Small intestine (tissue), 7 donors: Measurements from ENCODE around the gene CTRB1. TPM values are rescaled to one million over a fixed set of nuclear protein-coding genes. Genes with fewer than 3 reads are reported as not detected.
A peak's percentile ranks its signal among the peaks of the same experiment; 100 is the strongest.

ENCODE experiments used
- DNase-seq, 2 donors: peaks; one replicate each; pipeline versions ENCODE4 v3.0.0 to v3.0.0-alpha.2; 2013
- FAIRE-seq: peaks from 2 replicates; lab custom pipeline; 2012; peaks lifted over from hg19 to GRCh38; lab: Jason Lieb, UNC
- H3K27ac ChIP-seq, 3 donors: one replicate each; pipeline ENCODE4 v1.5.1; 2013; ENCODE audit warnings: low read length in 2 of 3, mild to moderate bottlenecking in 2 of 3, control low read depth in 1 of 3, inconsistent platforms in 1 of 3, low read depth in 1 of 3, moderate library complexity in 1 of 3
- H3K27me3 ChIP-seq, 3 donors: one replicate each; pipeline ENCODE4 v1.6.1; 2013; ENCODE audit warnings: low read length in 3 of 3, inconsistent platforms in 1 of 3; ENCODE audit not compliant: control insufficient read depth in 3 of 3, insufficient read depth in 3 of 3
- H3K36me3 ChIP-seq, 3 donors: one replicate each; pipeline ENCODE4 v1.6.1; 2013; ENCODE audit warnings: low read length in 3 of 3, inconsistent platforms in 1 of 3, low read depth in 1 of 3, mild to moderate bottlenecking in 1 of 3, moderate library complexity in 1 of 3; ENCODE audit not compliant: control insufficient read depth in 3 of 3, insufficient read depth in 2 of 3
- H3K4me1 ChIP-seq, 3 donors: one replicate each; pipeline ENCODE4 v1.6.1; 2013; ENCODE audit warnings: low read length in 2 of 3, inconsistent platforms in 1 of 3, low read depth in 1 of 3, mild to moderate bottlenecking in 1 of 3, moderate library complexity in 1 of 3; ENCODE audit not compliant: control insufficient read depth in 3 of 3, insufficient read depth in 2 of 3
- H3K4me3 ChIP-seq, 3 donors: one replicate each; pipeline ENCODE4 v1.5.1; 2013; ENCODE audit warnings: low read length in 3 of 3, control low read depth in 1 of 3, inconsistent platforms in 1 of 3, low read depth in 1 of 3, mild to moderate bottlenecking in 1 of 3, moderate library complexity in 1 of 3
- H3K9me3 ChIP-seq, 2 donors: one replicate each; pipeline ENCODE4 v1.6.1; 2013; ENCODE audit warnings: low read depth in 1 of 2, low read length in 1 of 2; ENCODE audit not compliant: control insufficient read depth in 2 of 2, insufficient read depth in 1 of 2
- WGBS, 3 donors: extraction: QIAGEN DNeasy Blood & Tissue Kit; methylation state at CpG; one replicate each; pipeline ENCODE4 v1.1.7; 2013; 5-methylcytosine and 5-hydroxymethylcytosine counted together
- polyA plus RNA-seq, 4 donors: library from polyadenylated mRNA; stranded (reverse) in 3 of 4; unstranded in 1 of 4; fragments of 200-250 nt in 3 of 4; fragments of 120-200 nt in 1 of 4; gene quantifications; one replicate each; pipeline versions ENCODE4 v1.2.1 to v1.2.3, GENCODE V29; 2013
- donor health status: healthy with polysubstance abuse.
- donor health status: control.
- donor health status: control.
- donor health status: Bipolar disorder and iron deficiency.
- donor health status: healthy.

Gene CTRB1
- polyA plus RNA-seq, 4 donors, result 0.04 to 23.7 (median 3.6) TPM

GRCh38 chr16:75256059-75256571 lies 37.3 kb downstream of the CTRB1 start:
- FAIRE-seq (no peak), DNase-seq (no peak)
- H3K27ac ChIP-seq, result peak overlapping the region in 2 of 3 donors; percentile 41 to 56
- H3K9me3 ChIP-seq, result no peaks in the 10 kb centered on the region
- no peak overlapping the region for H3K4me3 ChIP-seq
- 72 to 87% (median 85%) methylated on average over 12 of the region's 12 CpGs for WGBS, 3 donors
- no peaks in the 10 kb centered on the region for H3K27me3 ChIP-seq
- peaks cover 0 to 45% (median 0%) of the 10 kb centered on the region in 3 donors for H3K36me3 ChIP-seq
- H3K4me1 ChIP-seq, result peaks cover 0 to 71% (median 3%) of the 10 kb centered on the region in 3 donors

DNA sequence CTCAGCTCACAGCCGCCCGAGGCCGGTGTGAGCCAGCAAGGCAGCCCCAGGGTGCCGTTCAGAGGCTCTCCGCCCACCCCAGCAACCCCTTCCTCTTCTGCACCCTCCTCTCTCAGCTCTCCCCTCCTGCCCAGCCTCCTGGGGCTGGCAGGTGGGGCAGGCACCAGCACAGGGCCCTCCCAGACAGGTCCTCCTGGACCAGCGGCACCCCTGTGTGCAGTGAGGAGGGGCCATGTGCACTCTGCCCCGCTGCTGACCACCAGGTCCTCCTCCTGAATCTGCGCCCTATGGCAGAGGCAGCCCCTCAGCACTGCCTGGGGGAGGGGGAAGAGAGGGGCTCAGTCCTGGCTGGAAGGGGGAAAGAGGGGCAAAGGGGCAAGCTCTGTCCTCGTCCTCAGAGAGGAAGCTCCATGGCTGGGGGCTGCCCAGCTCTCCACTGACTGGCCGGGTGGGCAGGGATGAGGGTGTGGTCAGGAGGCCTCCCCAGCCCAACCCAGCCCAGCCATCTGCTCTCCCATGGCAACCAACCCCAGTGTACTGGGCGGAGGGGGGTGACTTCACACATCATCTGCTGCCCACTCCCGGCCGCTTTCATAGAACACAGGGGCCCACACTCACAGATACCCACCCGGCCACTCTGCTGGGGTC lies 38.0 kb downstream of the CTRB1 start:
- no peaks in the 10 kb centered on the region for H3K9me3 ChIP-seq
- 50 to 69% (median 66%) methylated on average over 13 to 14 of the region's 14 CpGs for WGBS, 3 donors
- H3K4me1 ChIP-seq, result peaks cover 2 to 76% (median 4%) of the 10 kb centered on the region in 3 donors
- H3K4me3 ChIP-seq, result no peak overlapping the region
- H3K27me3 ChIP-seq, result no peaks in the 10 kb centered on the region
- FAIRE-seq (no peak), DNase-seq (peak in 1 of 2 donors; percentile 73)
- peaks cover 0 to 50% (median 0%) of the 10 kb centered on the region in 3 donors for H3K36me3 ChIP-seq
- H3K27ac ChIP-seq, result peak overlapping the region in 2 of 3 donors; percentile 36 to 56

DNA sequence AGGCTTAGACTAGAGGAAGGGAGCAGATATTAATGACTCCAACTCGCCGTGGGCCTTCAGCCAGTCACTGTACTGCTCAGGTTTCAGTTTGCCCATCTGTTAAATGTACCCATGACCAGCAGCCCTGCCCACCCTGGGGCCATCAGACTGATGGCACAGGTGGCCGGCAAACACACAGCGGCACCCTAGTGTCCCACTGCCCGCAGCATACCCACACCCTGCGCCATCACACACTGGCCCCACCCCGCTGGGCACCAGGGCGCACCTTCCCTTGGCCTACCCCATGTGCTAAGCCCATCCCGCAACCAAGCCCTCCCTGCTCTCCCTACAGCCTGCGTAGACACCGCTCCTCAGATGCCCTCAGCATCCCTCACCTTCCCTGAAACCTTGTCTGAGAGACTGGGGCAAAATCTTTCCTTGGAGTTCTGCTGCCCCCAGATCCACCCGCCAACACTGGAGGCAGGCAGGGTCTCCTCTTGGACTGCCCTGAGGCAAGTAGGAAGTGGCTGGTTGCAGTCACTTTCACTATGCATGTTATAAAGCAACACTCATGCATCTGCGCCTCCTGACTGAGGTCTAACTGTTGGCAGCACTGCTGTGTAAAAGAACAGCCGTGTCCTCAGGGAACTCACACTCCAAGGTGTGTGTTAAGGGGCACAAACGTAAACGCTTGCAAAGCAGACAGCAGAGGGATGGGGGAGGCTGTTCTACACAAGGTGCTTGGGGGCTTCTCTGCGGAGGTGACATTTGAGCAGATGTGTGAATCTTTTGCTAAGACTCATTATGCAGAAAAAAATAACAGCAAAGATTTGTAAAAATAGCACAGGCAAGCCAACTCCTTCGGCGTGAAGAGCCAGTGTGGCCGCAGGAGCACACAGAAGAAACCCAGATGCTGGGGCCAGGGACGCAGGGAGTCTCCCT lies 39.4 kb downstream of the CTRB1 start:
- Histone ChIP-seq H3K4me3 (no peak overlapping the region), H3K4me1 (peaks cover 2 to 76% (median 9%) of the 10 kb centered on the region in 3 donors), H3K9me3 (no peaks in the 10 kb centered on the region), H3K27me3 (no peaks in the 10 kb centered on the region), H3K36me3 (peaks cover 0 to 58% (median 0%) of the 10 kb centered on the region in 3 donors), H3K27ac (no peak overlapping the region)
- no peak for DNase-seq
- 82 to 93% (median 89%) methylated on average over 21 of the region's 21 CpGs for WGBS, 3 donors
- FAIRE-seq, result no peak

DNA sequence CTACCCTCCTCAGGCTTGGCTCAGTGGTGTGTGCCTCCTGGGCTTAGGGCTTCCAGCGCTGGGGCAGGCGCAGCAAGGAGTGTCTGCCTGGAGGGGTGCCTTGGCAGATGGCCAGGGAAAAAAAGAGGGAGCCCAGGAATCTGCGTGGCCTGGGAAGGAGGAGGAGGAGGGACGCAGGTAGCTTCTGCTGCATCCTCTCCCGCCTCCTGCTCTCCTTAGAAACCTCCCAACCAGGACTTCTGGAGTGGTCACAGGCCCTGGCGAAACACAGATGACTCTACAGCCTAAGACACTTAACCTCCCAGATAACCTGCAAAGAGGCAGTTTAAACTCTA lies 40.0 kb downstream of the CTRB1 start:
- 75 to 94% (median 82%) methylated on average over 6 of the region's 6 CpGs for WGBS, 3 donors
- FAIRE-seq, result no peak
- no peak for DNase-seq
- Histone ChIP-seq H3K4me3 (no peak overlapping the region), H3K27ac (no peak overlapping the region), H3K9me3 (no peaks in the 10 kb centered on the region), H3K27me3 (no peaks in the 10 kb centered on the region), H3K36me3 (peaks cover 0 to 60% (median 0%) of the 10 kb centered on the region in 3 donors), H3K4me1 (peaks cover 2 to 76% (median 11%) of the 10 kb centered on the region in 3 donors)

- 74 to 95% (median 95%) methylated on average over 10 of the region's 10 CpGs for WGBS, 3 donors
- Histone ChIP-seq H3K9me3 (no peaks in the 10 kb centered on the region), H3K27ac (peak overlapping the region in 1 of 3 donors; percentile 85), H3K27me3 (no peaks in the 10 kb centered on the region), H3K36me3 (peaks cover 0 to 58% (median 0%) of the 10 kb centered on the region in 3 donors), H3K4me1 (peaks cover 2 to 70% (median 14%) of the 10 kb centered on the region in 3 donors), H3K4me3 (no peak overlapping the region)
- FAIRE-seq (no peak), DNase-seq (no peak)
Measured at GRCh38 chr16:75260851-75261589, 42.2 kb downstream of the CTRB1 start.

- Histone ChIP-seq H3K27me3 (no peaks in the 10 kb centered on the region), H3K4me1 (peaks cover 2 to 70% (median 14%) of the 10 kb centered on the region in 3 donors), H3K27ac (peak overlapping the region in 2 of 3 donors; percentile 14 to 85), H3K9me3 (no peaks in the 10 kb centered on the region), H3K36me3 (peaks cover 0 to 54% (median 0%) of the 10 kb centered on the region in 3 donors), H3K4me3 (no peak overlapping the region)
- DNase-seq (no peak), FAIRE-seq (no peak)
- 80 to 93% (median 86%) methylated on average over 3 of the region's 3 CpGs for WGBS, 3 donors
Measured at GRCh38 chr16:75261590-75262078, 42.8 kb downstream of the CTRB1 start.

DNA sequence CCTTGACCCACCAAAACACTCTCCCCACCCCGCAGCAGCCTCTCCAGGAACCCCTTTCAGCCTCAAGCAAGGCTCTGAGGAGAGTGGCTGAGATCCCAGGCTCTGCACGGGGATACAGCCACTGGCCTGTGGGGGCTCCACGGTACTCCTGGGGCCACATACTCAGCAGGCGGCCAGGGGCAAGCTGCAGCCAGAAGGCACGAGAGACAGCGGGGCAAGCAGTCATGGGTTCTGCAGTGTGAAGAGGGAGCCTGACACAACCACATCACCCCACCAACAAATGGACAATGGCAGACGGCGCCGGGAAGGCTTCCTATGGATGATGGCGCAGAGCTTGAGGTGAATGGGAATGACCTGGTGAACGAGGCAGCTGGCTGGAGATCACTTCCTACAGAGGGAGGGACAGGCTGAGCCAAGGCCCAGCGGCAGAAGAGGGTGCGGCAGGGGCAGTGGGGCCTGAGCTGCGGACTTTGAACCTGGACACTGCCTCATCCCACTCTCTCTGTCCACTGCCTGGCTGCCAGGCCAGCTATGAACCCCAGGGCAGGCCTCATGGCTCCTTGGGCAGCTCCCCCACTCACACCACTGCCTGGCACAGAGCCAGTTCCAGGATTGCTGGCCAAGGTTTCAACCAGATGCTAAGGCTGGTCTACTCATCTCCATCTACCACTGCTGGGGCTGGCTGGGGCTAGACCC lies 43.5 kb downstream of the CTRB1 start:
- H3K4me1 ChIP-seq, result peaks cover 2 to 66% (median 11%) of the 10 kb centered on the region in 3 donors
- no peaks in the 10 kb centered on the region for H3K27me3 ChIP-seq
- peak overlapping the region; percentile 14 to 85 (median 71) for H3K27ac ChIP-seq
- H3K9me3 ChIP-seq, result no peaks in the 10 kb centered on the region
- no peak for FAIRE-seq
- H3K36me3 ChIP-seq, result peaks cover 0 to 52% (median 0%) of the 10 kb centered on the region in 3 donors
- WGBS, 3 donors, result 65 to 66% (median 66%) methylated on average over 11 to 14 of the region's 14 CpGs
- peak overlapping the region in 1 of 3 donors; percentile 11 for H3K4me3 ChIP-seq
- DNase-seq, result peak; percentile 80 to 84
